ENCODE data around the gene RHBDF1.
A peak's percentile ranks its signal among the peaks of the same experiment; 100 is the strongest.
"Not testable (repeated sequence)": the region's sequence is repeated elsewhere in the genome, so short reads cannot be mapped to it uniquely, and the experiment has no call there.

RHBDF1 gene

GRCh38 chr16:35678-36305, 36.6 kb downstream of the RHBDF1 start:
- no peak for DNase-seq (ENCODE audit: low read depth)

DNA sequence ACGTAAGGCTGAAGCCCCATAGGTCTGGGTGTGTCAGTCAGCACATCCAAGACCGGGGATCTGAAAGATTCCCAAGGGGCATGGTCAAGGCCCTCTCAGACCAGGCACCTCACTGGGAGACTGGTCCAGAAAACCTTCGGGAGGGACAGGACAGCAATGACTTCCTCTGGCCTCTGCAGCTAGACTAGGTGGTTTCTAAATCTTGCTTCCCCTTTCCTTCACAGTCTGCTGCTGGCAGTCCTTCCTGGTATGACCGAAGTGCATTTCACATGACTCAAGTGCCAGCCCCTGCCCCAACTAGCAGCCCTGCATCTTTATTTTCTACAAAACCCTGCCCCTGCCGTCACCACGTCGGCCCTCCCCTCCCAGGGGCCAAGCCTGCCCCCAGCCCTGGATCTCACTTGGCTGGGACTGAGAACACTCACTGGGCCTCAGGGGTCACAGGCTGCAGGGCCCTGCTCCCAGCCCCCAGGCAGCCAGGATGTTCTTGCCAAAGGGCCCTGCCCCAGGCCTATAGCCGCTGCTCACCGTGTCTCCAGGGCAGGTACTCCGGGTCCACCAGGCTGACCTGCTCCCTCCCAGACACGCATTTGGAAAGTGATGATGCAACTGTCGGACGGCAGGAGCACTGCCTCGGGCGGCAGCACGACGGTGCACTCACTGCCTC, 37.3 kb downstream of the RHBDF1 start:
- DNase-seq (ENCODE audit: low read depth): no peak

DNA sequence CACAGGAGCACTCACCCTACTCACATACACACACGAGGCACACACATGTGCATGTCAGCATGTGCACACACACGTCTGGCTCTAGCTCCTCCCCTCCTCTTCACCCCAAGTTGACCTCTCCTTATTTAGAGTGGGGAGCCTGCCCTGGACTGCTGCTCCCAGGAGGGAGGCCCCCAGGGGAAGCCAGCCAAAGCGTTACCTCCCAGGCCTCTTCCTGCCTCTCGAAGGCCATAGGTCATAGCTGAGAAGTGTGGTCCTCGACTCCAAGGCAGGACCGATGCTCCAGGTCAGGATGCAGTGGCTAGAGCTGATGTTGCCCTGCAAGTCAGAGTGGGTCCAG, 37.8 kb downstream of the RHBDF1 start:
- no peak for DNase-seq (ENCODE audit: low read depth)

DNA sequence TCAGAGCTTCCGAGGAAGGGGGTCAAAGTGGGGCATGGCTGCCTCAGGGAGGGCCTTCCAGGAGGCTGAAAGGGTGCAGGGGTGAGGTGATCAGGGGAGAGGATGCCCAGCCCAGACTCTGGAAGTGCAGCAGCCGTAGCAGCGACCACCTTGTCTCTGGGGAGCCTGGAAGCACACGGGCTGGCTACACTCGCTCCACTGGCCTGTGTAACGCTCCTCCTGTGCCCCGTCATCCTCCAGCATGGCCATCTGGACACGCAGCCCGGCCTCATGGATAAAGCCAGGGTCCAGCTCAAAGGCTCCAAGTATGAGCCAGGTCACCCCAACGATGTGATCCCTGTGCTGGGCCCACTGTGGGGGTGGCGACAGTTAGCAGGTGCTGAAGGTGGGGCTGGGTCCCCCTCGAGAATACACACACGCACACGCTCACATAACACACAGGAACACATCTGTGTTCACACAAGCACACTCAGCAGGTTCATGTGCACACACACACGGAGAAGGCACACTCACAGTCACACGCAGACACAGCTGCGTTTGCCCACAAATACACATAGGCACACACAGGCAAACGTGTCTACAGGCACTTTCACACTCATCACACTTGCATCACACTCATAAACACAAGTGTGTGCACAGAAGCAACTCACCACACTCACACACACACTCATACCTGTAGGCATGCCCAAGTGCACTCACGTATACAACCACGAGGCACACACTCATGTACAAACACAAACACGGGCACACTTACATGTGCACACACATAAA, 38.4 kb downstream of the RHBDF1 start:
- no peak for DNase-seq (ENCODE audit: low read depth)

GRCh38 chr16:33154-33876, 39.1 kb downstream of the RHBDF1 start:
- not testable (repeated sequence) for DNase-seq (ENCODE audit: low read depth)

- not testable (repeated sequence) for DNase-seq (ENCODE audit: low read depth)
Measured at GRCh38 chr16:30627-31026, 41.8 kb downstream of the RHBDF1 start.

- not testable (repeated sequence) for DNase-seq (ENCODE audit: low read depth)
Measured at GRCh38 chr16:25926-26348, 46.5 kb downstream of the RHBDF1 start.

DNA sequence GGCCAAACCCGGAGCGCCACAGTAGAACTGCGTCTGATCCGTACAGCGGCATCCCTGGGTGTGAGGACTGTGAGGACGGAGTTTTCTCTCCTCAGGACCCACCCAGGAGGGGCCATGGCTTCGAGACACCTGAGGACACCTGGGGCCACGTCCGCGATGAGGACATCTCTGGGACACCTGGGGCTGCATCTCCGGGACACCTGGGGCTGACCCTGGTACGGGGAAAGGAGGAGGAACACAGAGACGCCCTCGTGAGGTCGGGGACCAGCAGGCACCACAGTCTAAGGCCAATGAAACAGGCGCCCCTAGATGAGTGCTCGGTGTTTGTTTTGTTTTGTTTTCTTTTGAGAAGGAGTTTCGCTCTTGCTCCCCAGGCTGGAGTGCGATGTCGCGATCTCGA, 48.3 kb downstream of the RHBDF1 start:
- DNase-seq (ENCODE audit: low read depth): not testable (repeated sequence)

DNA sequence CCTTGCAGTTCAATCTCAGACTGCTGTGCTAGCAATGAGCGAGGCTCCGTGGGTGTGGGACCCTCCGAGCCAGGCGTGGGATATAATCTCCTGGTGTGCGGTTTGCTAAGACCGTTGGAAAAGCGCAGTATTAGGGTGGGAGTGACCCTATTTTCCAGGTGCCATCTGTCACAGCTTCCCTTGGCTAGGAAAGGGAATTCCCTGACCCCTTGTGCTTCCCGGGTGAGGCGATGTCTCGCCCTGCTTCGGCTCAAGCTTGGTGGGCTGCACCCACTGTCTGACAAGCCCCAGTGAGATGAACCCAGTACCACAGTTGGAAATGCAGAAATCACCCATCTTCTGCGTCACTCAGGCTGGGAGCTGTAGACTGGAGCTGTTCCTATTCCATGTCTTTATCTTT, 51.5 kb downstream of the RHBDF1 start:
- not testable (repeated sequence) for DNase-seq (ENCODE audit: low read depth)

- DNase-seq (ENCODE audit: low read depth): not testable (repeated sequence)
Measured at GRCh38 chr16:17062-17765, 55.2 kb downstream of the RHBDF1 start.

- peak; percentile 68 for DNase-seq (ENCODE audit: low read depth)
Measured at GRCh38 chr16:10772-11171, 61.7 kb downstream of the RHBDF1 start.

- no peak for DNase-seq (ENCODE audit: low read depth)
Measured at GRCh38 chr16:9903-10665, 62.3 kb downstream of the RHBDF1 start.

Data from stimulated activated CD8-positive, alpha-beta memory T cell treated with anti-CD3 and anti-CD28 coated beads, Interleukin-7, amount 100 ng/mL, for 24 hours (primary cell).